ENCODE results near the gene OR2C3.
"Not testable (repeated sequence)": the region's sequence is repeated elsewhere in the genome, so short reads cannot be mapped to it uniquely, and the experiment has no call there.

Gene OR2C3

GRCh38 chr1:247517795-247518612, 18.2 kb downstream of the OR2C3 start:
- no peak for DNase-seq

GRCh38 chr1:247506831-247507230, 29.4 kb downstream of the OR2C3 start:
- no peak for DNase-seq

GRCh38 chr1:247500865-247501264, 35.4 kb downstream of the OR2C3 start:
- no peak for DNase-seq

GRCh38 chr1:247496581-247497285, 39.5 kb downstream of the OR2C3 start:
- DNase-seq, result no peak

GRCh38 chr1:247494767-247495166, 41.5 kb downstream of the OR2C3 start:
- DNase-seq, result no peak

- DNase-seq, result no peak
Measured at GRCh38 chr1:247493106-247493505, 43.1 kb downstream of the OR2C3 start.

GRCh38 chr1:247491328-247491727, 44.9 kb downstream of the OR2C3 start:
- no peak for DNase-seq

- DNase-seq, result peak; percentile 1
Measured at GRCh38 chr1:247487057-247487456, 49.2 kb downstream of the OR2C3 start.

- no peak for DNase-seq
Measured at GRCh38 chr1:247482747-247483146, 53.5 kb downstream of the OR2C3 start.

GRCh38 chr1:247476328-247477058, 59.7 kb downstream of the OR2C3 start:
- not testable (repeated sequence) for DNase-seq

GRCh38 chr1:247475793-247476192, 60.4 kb downstream of the OR2C3 start:
- no peak for DNase-seq
